Nephron (organoid): ENCODE results near the gene B3GALT6.

Experiments
- H3K27ac Mint-ChIP-seq, 3 experiments: 2 replicates each; pipeline ENCODE4 v1.8.0; 2020; ENCODE audit warnings: mixed read lengths in 3 of 3, mild to moderate bottlenecking in 2 of 3, moderate library complexity in 1 of 3
- H3K27me3 Mint-ChIP-seq: 2 replicates; pipeline ENCODE4 v1.8.0; 2021; ENCODE audit warnings: low read depth, mild to moderate bottlenecking, moderate library complexity, mixed read lengths
- H3K36me3 Mint-ChIP-seq: 2 replicates; pipeline ENCODE4 v1.8.0; 2020; ENCODE audit warnings: low read depth, mixed read lengths
- H3K4me1 Mint-ChIP-seq: 2 replicates; pipeline ENCODE4 v1.8.0; 2020; ENCODE audit warnings: mixed read lengths
- H3K4me3 Mint-ChIP-seq, 3 experiments: 2 replicates each; pipeline ENCODE4 v1.8.0; 2020; ENCODE audit warnings: mild to moderate bottlenecking in 3 of 3, mixed read lengths in 3 of 3, moderate library complexity in 2 of 3
- H3K9me3 Mint-ChIP-seq: 2 replicates; pipeline ENCODE4 v1.8.0; 2020; ENCODE audit warnings: mixed read lengths
- CTCF ChIP-seq, 3 experiments: fragments of 200-600 bp; sonication (generic); IDR thresholded peaks; one replicate each; pipeline ENCODE4 v1.5.0; 2021; ENCODE audit warnings: antibody characterized with exemption in 3 of 3; ENCODE audit not compliant: unreplicated experiment in 3 of 3

B3GALT6 gene

GRCh38 chr1:1210726-1211540 is 21.1 kb upstream of the B3GALT6 start:
- Mint-ChIP-seq H3K4me1 (peaks cover 9% of the 10 kb centered on the region), H3K36me3 (no peaks in the 10 kb centered on the region), H3K4me3 (no peak overlapping the region), H3K27me3 (peaks cover 14% of the 10 kb centered on the region), H3K27ac (no peak overlapping the region), H3K9me3 (no peaks in the 10 kb centered on the region)
- TF ChIP-seq CTCF (IDR thresholded peaks at IDR 0.05; ENCODE audit: unreplicated experiment in 3 of 3), result no peak

DNA sequence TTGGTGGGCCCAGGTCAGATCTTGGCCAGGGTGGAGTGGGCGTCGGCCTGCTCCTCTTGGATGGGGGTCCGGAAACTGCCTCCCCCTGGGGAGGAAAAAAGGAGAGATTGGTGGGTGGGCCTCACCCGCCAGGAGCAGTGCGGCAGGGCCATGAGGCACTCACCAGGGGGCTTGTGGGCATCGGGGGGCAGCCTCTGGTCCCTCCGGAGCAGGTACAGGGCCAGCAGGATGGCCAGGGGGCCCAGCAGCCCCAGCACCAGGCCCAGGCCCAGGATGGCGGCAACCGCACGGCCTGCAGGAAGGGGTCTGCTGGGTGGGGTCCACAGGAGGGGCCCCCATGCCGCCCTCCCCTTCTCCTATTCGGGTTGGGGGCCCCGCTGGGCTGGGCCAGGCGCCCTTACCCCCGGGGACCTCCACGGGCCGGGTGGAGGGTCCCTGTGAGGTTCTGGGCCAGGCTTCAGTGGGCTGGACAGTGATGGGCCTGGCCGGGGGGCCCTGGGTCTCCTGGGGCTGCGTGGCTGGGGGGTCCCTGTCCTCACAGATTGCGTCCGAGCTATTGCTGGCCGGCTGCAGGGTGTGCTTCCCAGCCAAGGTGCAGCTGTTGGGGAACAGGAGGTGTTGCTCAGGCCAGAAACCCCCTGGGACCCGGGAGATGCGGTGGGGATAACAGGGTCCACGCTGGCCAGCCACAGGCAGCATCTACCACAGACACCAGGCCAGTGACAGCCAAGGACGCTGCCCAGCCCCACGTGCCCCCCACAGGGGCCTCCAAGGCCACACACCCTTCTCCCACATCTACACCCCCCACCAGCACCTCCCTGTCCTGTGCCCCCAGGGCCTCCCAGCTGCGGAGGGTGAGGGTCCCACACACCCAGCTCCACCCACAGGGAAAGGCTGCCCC is 20.2 kb upstream of the B3GALT6 start:
- Mint-ChIP-seq H3K27ac (no peak overlapping the region), H3K36me3 (peaks cover 4% of the 10 kb centered on the region), H3K27me3 (peaks cover 9% of the 10 kb centered on the region), H3K4me1 (peaks cover 9% of the 10 kb centered on the region), H3K9me3 (no peaks in the 10 kb centered on the region), H3K4me3 (no peak overlapping the region)
- TF ChIP-seq CTCF (IDR thresholded peaks at IDR 0.05; ENCODE audit: unreplicated experiment in 3 of 3), result no peak

- Mint-ChIP-seq H3K4me3 (no peak overlapping the region), H3K9me3 (no peaks in the 10 kb centered on the region), H3K27me3 (peaks cover 6% of the 10 kb centered on the region), H3K4me1 (peaks cover 7% of the 10 kb centered on the region), H3K36me3 (peaks cover 5% of the 10 kb centered on the region), H3K27ac (no peak overlapping the region)
- no peak for TF ChIP-seq CTCF (IDR thresholded peaks at IDR 0.05; ENCODE audit: unreplicated experiment in 3 of 3)
Measured at GRCh38 chr1:1212780-1213344, 19.2 kb upstream of the B3GALT6 start.

DNA sequence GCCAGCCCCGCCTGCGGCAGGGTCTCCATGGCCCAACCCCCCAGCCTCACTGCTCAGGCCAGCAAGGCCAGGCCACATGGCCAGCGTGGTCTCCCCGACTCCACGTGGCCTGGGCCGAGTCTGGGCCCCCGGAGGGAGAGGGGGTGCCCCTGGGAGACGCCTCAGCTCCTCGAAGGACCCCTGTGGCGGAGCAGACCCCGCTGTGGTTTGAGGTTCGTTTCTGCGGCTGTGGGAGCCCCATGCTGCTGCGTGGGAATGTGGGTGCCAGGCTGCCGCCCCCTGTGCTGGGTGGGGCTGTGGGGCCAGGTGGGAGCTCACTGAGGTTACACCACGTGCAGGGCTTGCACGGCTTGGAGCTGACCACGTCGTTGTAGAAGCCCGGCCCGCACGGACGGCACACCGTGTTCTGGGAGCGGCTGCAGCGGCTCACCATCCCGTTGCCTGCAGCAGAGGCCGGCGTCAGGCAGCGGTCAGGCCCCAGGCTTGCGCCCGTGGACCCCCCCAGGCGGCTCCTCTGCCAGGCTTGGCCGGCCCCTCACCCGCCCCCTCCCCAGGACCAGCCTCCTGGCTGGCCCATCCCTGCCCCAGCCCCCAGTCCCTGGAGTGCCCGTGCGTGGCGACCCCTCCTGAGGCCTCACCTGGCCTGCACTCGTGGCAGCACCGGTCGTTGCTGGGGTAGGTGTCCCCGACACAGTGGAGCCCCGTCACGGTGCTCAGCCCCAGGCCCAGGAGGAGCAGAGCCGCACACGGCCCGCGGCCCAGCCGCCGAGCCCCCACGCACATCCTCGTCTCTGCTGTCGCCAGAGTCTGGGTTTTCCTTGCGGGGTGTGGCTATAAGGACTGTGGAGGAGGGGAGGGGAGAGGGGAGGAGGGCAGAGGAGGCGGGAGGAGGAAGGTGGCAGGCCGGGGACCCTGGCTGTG is 18.4 kb upstream of the B3GALT6 start, which contains the start of gene TNFRSF4:
Gene TNFRSF4, minus strand, starts transcription at position 809 of the 921 bp plus-strand sequence. Its CDS starts 26 bp downstream, at position 783.
- H3K9me3 Mint-ChIP-seq, result no peaks in the 10 kb centered on the region
- peaks cover 3% of the 10 kb centered on the region for H3K27me3 Mint-ChIP-seq
- H3K36me3 Mint-ChIP-seq, result peaks cover 11% of the 10 kb centered on the region
- no peak for TF ChIP-seq CTCF (IDR thresholded peaks at IDR 0.05; ENCODE audit: unreplicated experiment in 3 of 3)
- no peak within 1 kb of the TSS for H3K4me3 Mint-ChIP-seq
- H3K4me1 Mint-ChIP-seq, result no peaks in the 10 kb centered on the region
- H3K27ac Mint-ChIP-seq, result no peak within 1 kb of the TSS

- Mint-ChIP-seq H3K9me3 (no peaks in the 10 kb centered on the region), H3K4me1 (no peaks in the 10 kb centered on the region), H3K27ac (no peak overlapping the region), H3K36me3 (peaks cover 11% of the 10 kb centered on the region), H3K27me3 (peaks cover 3% of the 10 kb centered on the region), H3K4me3 (no peak overlapping the region)
- no peak for TF ChIP-seq CTCF (IDR thresholded peaks at IDR 0.05; ENCODE audit: unreplicated experiment in 3 of 3)
Measured at GRCh38 chr1:1215080-1215676, 16.9 kb upstream of the B3GALT6 start.
